ENCODE results near the gene ACAP3. TPM values are rescaled to one million over a fixed set of nuclear protein-coding genes. Genes with fewer than 3 reads are reported as not detected.

ACAP3 gene
- total and polyA plus RNA-seq, 2 of the 4 experiments (the other 2 are of a cell fraction) = 13.3 to 58.2 TPM

DNA sequence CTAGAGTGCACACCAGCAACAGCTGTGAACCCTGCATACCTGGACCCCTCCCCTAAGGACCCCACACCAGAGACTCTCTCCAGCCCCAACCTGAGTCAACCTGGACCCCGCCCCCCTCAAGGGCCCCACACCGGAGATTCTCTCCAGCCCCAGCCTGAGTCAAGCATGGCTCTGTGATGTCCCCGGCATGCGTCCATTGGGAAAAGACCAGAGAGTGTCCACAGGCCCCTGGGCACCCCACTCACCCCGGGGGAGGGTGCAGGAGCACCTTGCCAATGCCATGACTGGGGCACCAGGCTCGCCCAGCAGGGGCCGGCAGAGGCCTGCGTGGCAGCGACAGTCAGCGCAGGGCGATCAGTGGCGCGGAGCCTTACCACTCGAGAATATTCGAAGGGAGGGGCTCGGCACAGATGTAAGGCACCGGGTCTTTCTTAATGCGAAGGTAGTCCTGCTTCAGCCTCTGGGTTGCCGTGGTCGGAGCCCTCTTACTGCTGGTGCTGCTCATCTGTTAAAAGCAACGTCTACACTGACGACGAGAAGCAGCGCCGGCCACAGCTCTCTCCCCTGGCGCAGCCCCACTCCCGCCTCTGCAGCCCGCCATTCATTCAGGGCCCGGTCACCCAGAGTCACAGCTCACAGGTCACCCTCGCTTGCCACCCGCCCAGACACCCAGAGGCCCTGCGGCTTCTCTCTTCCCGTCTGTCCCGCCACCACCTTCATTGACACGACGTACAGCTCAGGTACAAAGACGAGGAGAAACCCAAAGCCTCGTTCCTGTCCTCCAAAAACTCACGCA is 40.0 kb downstream of the ACAP3 start (continued):
- TF ChIP-seq, protein P1, sequence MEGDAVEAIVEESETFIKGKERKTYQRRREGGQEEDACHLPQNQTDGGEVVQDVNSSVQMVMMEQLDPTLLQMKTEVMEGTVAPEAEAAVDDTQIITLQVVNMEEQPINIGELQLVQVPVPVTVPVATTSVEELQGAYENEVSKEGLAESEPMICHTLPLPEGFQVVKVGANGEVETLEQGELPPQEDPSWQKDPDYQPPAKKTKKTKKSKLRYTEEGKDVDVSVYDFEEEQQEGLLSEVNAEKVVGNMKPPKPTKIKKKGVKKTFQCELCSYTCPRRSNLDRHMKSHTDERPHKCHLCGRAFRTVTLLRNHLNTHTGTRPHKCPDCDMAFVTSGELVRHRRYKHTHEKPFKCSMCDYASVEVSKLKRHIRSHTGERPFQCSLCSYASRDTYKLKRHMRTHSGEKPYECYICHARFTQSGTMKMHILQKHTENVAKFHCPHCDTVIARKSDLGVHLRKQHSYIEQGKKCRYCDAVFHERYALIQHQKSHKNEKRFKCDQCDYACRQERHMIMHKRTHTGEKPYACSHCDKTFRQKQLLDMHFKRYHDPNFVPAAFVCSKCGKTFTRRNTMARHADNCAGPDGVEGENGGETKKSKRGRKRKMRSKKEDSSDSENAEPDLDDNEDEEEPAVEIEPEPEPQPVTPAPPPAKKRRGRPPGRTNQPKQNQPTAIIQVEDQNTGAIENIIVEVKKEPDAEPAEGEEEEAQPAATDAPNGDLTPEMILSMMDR (conservative IDR thresholded peaks at IDR 0.05; ENCODE audit: low read depth, low read length) = no peak

DNA sequence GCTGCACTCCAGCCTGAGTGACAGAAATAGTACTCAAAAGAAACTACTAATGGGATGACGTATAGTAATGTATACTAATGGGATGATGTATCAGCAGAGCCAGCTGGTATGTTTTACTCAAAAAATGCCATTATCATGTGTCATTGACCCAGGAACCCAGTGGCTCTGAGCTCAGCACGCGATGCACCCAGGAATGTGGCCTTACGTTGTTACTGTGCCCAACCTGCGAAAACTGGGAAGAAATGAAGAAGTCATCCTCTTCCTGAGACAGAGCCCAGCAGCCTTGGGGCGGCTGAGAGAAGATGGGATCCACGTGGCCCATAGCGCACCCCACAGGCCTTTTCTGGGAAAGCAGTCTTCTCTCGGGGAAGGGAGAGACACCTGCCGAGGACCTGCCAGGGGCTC is 42.9 kb downstream of the ACAP3 start:
- peak overlapping the region; percentile 97 for H3K14ac ChIP-seq (replicated peaks; ENCODE audit: low read depth, low read length)
- peak overlapping the region; percentile 4 for H2AFZ ChIP-seq (replicated peaks; ENCODE audit: low read length, poor library complexity)
- dilution Hi-C loops (cut with HindIII; ENCODE audit: low sequenced_read_pairs, unreplicated experiment) (no loop called here), in situ Hi-C loops (cut with MboI; ENCODE audit: low sequenced_read_pairs) (no loop called here), intact Hi-C loops (cut with micrococcal nuclease) (loop anchor here (1.0 kb wide), 1 partner anchor 8 kb away; the partner anchor contains the start of gene UBE2J2)
- H2AK5ac ChIP-seq (ENCODE audit: low read depth, low read length) = peak overlapping the region; percentile 99
- H4K20me1 ChIP-seq (ENCODE audit: insufficient read depth, low read length) = peaks cover 5% of the 10 kb centered on the region; the same call in 1 of the 2 replicates
- peak; percentile 100 for DNase-seq
- peak overlapping the region; percentile 66 to 92 for H4K8ac ChIP-seq (ENCODE audit: low read depth in 2 of 2, low read length in 2 of 2)
- H2BK15ac ChIP-seq (ENCODE audit: low read depth, low read length) = peak overlapping the region; percentile 68; the same call in 2 of the 3 replicates
- peak overlapping the region; percentile 82 for H4K5ac ChIP-seq (ENCODE audit: low read depth, low read length)
- peak overlapping the region; percentile 96 for H3K56ac ChIP-seq (ENCODE audit: extremely low read depth, insufficient read depth, low read length)
- H3K9ac ChIP-seq (ENCODE audit: low read depth, low read length) = peak overlapping the region; percentile 64
- H3K79me1 ChIP-seq (ENCODE audit: low read depth in 1 of 2, low read length in 2 of 2) = peaks cover 24 to 57% of the 10 kb centered on the region in 2 experiments
- H3K23ac ChIP-seq (ENCODE audit: low read depth, low read length) = peak overlapping the region; percentile 94
- BruUV-seq (replicated peaks) = no TSS peak
- H3K36me3 ChIP-seq (ENCODE audit: control insufficient read depth, insufficient read depth, low read length) = peaks cover 54% of the 10 kb centered on the region
- 0% methylated on average over 1 of the region's 10 CpGs; no CpG with 5 or more reads in 1 of the 2 experiments for WGBS, 2 experiments (ENCODE audit: extremely low coverage in 2 of 2, insufficient read length in 1 of 2)
- H3K4me3 ChIP-seq (ENCODE audit: insufficient read depth, low read depth, low read length) = no peak overlapping the region
- peak; percentile 85 for ATAC-seq (ENCODE audit: low read depth)
- H3K4ac ChIP-seq (ENCODE audit: low read depth, low read length) = peak overlapping the region; percentile 98
- peaks cover 26% of the 10 kb centered on the region for H3K9me1 ChIP-seq (ENCODE audit: insufficient read depth, low read length)
- peak overlapping the region; percentile 95 for H2AK9ac ChIP-seq (replicated peaks; ENCODE audit: low read depth, low read length, poor library complexity)
- H3K27me3 ChIP-seq (ENCODE audit: control insufficient read depth, insufficient read depth, low read length) = no peaks in the 10 kb centered on the region
- peak overlapping the region; percentile 93 for H2BK20ac ChIP-seq (ENCODE audit: low read depth, low read length)
- ChIA-PET POLR2A (ENCODE audit: unreplicated experiment) (interaction anchor here (0.9 kb wide), 1 partner anchor 8 kb away, joined by 5 read pairs; the partner anchor contains the start of gene UBE2J2), CTCF (interaction anchor here (0.9 to 1.4 kb wide), 3 partner anchors 15 to 143 kb away, joined by 3 to 6 read pairs (median 4); no protein-coding TSS in a partner anchor)
- peaks cover 33% of the 10 kb centered on the region for H3K4me1 ChIP-seq (ENCODE audit: control insufficient read depth, insufficient read depth, low read length)
- peak overlapping the region; percentile 97 for H2BK120ac ChIP-seq (ENCODE audit: low read depth, low read length)
- peak overlapping the region; percentile 75 for H3K18ac ChIP-seq (ENCODE audit: low read depth, low read length)
- H3K9me3 ChIP-seq (ENCODE audit: control insufficient read depth, insufficient read depth, low read length) = no peaks in the 10 kb centered on the region
- peak overlapping the region; percentile 100 for H2BK5ac ChIP-seq (ENCODE audit: low read depth, low read length, poor library complexity, severe bottlenecking)
- H4K91ac ChIP-seq (ENCODE audit: insufficient read depth, low read depth, low read length) = peak overlapping the region; percentile 99
- H3K27ac ChIP-seq (ENCODE audit: insufficient read depth, low read length) = peak overlapping the region; percentile 96
- H3K4me2 ChIP-seq (ENCODE audit: low read depth, low read length) = peak overlapping the region; percentile 49
- TF ChIP-seq BHLHE40 (IDR thresholded peaks at IDR 0.05; ENCODE audit: low read depth, low read length) (peak; percentile 96), FOS (IDR thresholded peaks at IDR 0.05; ENCODE audit: low read depth, low read length) (peak; percentile 98), CEBPB (IDR thresholded peaks at IDR 0.05; ENCODE audit: low read depth, low read length) (peak; percentile 17; the same call in 1 of the 2 replicates), POLR2A (IDR thresholded peaks at IDR 0.05; ENCODE audit: low read depth, low read length) (no peak; the same call in 1 of the 2 replicates), RCOR1 (IDR thresholded peaks at IDR 0.05; ENCODE audit: insufficient replicate concordance, low read length) (peak; percentile 98), SMC3 (IDR thresholded peaks at IDR 0.05; ENCODE audit: low read depth, low read length) (peak; percentile 37), MAZ (IDR thresholded peaks at IDR 0.05; ENCODE audit: borderline replicate concordance, low read depth, low read length) (peak; percentile 19; the same call in 1 of the 2 replicates), RFX5 (IDR thresholded peaks at IDR 0.05; ENCODE audit: low read depth, low read length) (no peak)
- TF ChIP-seq, protein P2, sequence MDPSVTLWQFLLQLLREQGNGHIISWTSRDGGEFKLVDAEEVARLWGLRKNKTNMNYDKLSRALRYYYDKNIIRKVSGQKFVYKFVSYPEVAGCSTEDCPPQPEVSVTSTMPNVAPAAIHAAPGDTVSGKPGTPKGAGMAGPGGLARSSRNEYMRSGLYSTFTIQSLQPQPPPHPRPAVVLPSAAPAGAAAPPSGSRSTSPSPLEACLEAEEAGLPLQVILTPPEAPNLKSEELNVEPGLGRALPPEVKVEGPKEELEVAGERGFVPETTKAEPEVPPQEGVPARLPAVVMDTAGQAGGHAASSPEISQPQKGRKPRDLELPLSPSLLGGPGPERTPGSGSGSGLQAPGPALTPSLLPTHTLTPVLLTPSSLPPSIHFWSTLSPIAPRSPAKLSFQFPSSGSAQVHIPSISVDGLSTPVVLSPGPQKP (IDR thresholded peaks at IDR 0.05; ENCODE audit: borderline replicate concordance, low read depth, low read length) = no peak
- TF ChIP-seq, protein P3, sequence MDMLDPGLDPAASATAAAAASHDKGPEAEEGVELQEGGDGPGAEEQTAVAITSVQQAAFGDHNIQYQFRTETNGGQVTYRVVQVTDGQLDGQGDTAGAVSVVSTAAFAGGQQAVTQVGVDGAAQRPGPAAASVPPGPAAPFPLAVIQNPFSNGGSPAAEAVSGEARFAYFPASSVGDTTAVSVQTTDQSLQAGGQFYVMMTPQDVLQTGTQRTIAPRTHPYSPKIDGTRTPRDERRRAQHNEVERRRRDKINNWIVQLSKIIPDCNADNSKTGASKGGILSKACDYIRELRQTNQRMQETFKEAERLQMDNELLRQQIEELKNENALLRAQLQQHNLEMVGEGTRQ (IDR thresholded peaks at IDR 0.05; ENCODE audit: low read depth, low read length) = peak; percentile 59
